HG02610 (cell line): ENCODE data around the gene KCTD12.

Experiments used
- ATAC-seq: cut with Tn5 transposase; IDR thresholded peaks from one replicate; pipeline ENCODE4 v1.9.1; 2021; ENCODE audit warnings: mild to moderate bottlenecking, moderate library complexity; ENCODE audit not compliant: unreplicated experiment

Gene KCTD12

GRCh38 chr13:76888421-76888820, 2.2 kb upstream of the KCTD12 start:
- ATAC-seq: no peak

- ATAC-seq: no peak
These were observed 915 bp upstream of the KCTD12 start for GRCh38 chr13:76887076-76887563.

GRCh38 chr13:76886005-76886291, 257 bp downstream of the KCTD12 start:
- ATAC-seq: no peak

GRCh38 chr13:76885203-76886004, 801 bp downstream of the KCTD12 start:
- ATAC-seq: peak; percentile 47

GRCh38 chr13:76884907-76885202, 1.4 kb downstream of the KCTD12 start:
- no peak for ATAC-seq

GRCh38 chr13:76884186-76884906, 1.9 kb downstream of the KCTD12 start:
- no peak for ATAC-seq

- no peak for ATAC-seq
These were observed 3.0 kb downstream of the KCTD12 start for GRCh38 chr13:76883236-76883635.

- no peak for ATAC-seq
These were observed 3.8 kb downstream of the KCTD12 start for GRCh38 chr13:76882431-76882830.

GRCh38 chr13:76879883-76880270, 6.3 kb downstream of the KCTD12 start:
- ATAC-seq: no peak

- peak; percentile 99 for ATAC-seq
These were observed 6.9 kb downstream of the KCTD12 start for GRCh38 chr13:76879203-76879882.

GRCh38 chr13:76878043-76878442, 8.2 kb downstream of the KCTD12 start:
- ATAC-seq: no peak

- ATAC-seq: no peak
These were observed 10.9 kb downstream of the KCTD12 start for GRCh38 chr13:76875271-76875815.

GRCh38 chr13:76874479-76874878, 11.7 kb downstream of the KCTD12 start:
- ATAC-seq: peak; percentile 82

GRCh38 chr13:76873445-76873844, 12.8 kb downstream of the KCTD12 start:
- ATAC-seq: no peak

GRCh38 chr13:76872675-76873074, 13.5 kb downstream of the KCTD12 start:
- ATAC-seq: no peak

- no peak for ATAC-seq
These were observed 14.8 kb downstream of the KCTD12 start for GRCh38 chr13:76871432-76871831.

- ATAC-seq: no peak
These were observed 17.8 kb downstream of the KCTD12 start for GRCh38 chr13:76868371-76868770.

GRCh38 chr13:76865996-76866503, 20.2 kb downstream of the KCTD12 start:
- ATAC-seq: no peak

GRCh38 chr13:76865109-76865508, 21.1 kb downstream of the KCTD12 start:
- no peak for ATAC-seq

- ATAC-seq: no peak
These were observed 21.9 kb downstream of the KCTD12 start for GRCh38 chr13:76864259-76864658.

- ATAC-seq: no peak
These were observed 23.2 kb downstream of the KCTD12 start for GRCh38 chr13:76863022-76863421.
